ENCODE measurements around the gene NUB1. TPM values are rescaled to one million over a fixed set of nuclear protein-coding genes. Genes with fewer than 3 reads are reported as not detected.

NUB1 gene
- total and polyA plus RNA-seq, 7 donors: 23.6 to 56.2 (median 46.0) TPM

GRCh38 chr7:151343516-151343915 lies 1.9 kb downstream of the NUB1 start:
- H3K4me1 ChIP-seq: peaks cover 14% of the 10 kb centered on the region
- H3K36me3 ChIP-seq (ENCODE audit: insufficient read depth in 1 of 2, low read depth in 1 of 2): peaks cover 3 to 39% of the 10 kb centered on the region in 2 donors
- intact Hi-C loops (cut with DNase I): no loop called here

GRCh38 chr7:151345576-151346469 lies 4.2 kb downstream of the NUB1 start:
- Histone ChIP-seq H3K4me1 (peaks cover 18% of the 10 kb centered on the region), H3K27me3 (ENCODE audit: insufficient read depth in 3 of 3, low read length in 2 of 3) (no peaks in the 10 kb centered on the region), H3K36me3 (ENCODE audit: insufficient read depth in 1 of 2, low read depth in 1 of 2) (peaks cover 3 to 58% of the 10 kb centered on the region in 2 donors), H3K4me3 (no peak overlapping the region), H3K27ac (no peak overlapping the region), H3K9me3 (no peaks in the 10 kb centered on the region)
- intact Hi-C loops (cut with DNase I): no loop called here
- DNase-seq (no peak), ATAC-seq (no peak)
- no peak for TF ChIP-seq CTCF (IDR thresholded peaks at IDR 0.05)
- WGBS, 3 donors: 67 to 79% (median 77%) methylated on average over 2 of the region's 2 CpGs

More at GRCh38 chr7:151343516-151343915, 1.9 kb downstream of the NUB1 start:
- 96 to 98% (median 98%) methylated on average over 9 of the region's 9 CpGs for WGBS, 3 donors
- DNase-seq (no peak), ATAC-seq (no peak)
- TF ChIP-seq CTCF (IDR thresholded peaks at IDR 0.05): no peak
- H3K9me3 ChIP-seq: no peaks in the 10 kb centered on the region
- no peaks in the 10 kb centered on the region for H3K27me3 ChIP-seq (ENCODE audit: insufficient read depth in 3 of 3, low read length in 2 of 3)
- no peak overlapping the region for H3K27ac ChIP-seq
- peak overlapping the region; percentile 95 for H3K4me3 ChIP-seq

- no peak overlapping the region for H3K27ac ChIP-seq
- H3K36me3 ChIP-seq (ENCODE audit: insufficient read depth in 1 of 2, low read depth in 1 of 2): peaks cover 3 to 64% of the 10 kb centered on the region in 2 donors
- H3K4me1 ChIP-seq: peaks cover 18% of the 10 kb centered on the region
- intact Hi-C loops (cut with DNase I): no loop called here
- H3K9me3 ChIP-seq: no peaks in the 10 kb centered on the region
- H3K4me3 ChIP-seq: no peak overlapping the region
- 44 to 58% (median 55%) methylated on average over 2 of the region's 2 CpGs for WGBS, 3 donors
- ATAC-seq (no peak), DNase-seq (no peak)
- TF ChIP-seq CTCF (IDR thresholded peaks at IDR 0.05): no peak
- no peaks in the 10 kb centered on the region for H3K27me3 ChIP-seq (ENCODE audit: insufficient read depth in 3 of 3, low read length in 2 of 3)
Measured at GRCh38 chr7:151346470-151346769, 4.8 kb downstream of the NUB1 start.

- WGBS, 3 donors: 93 to 95% (median 95%) methylated on average over 6 of the region's 6 CpGs
- H3K36me3 ChIP-seq (ENCODE audit: insufficient read depth in 1 of 2, low read depth in 1 of 2): peaks cover 5 to 72% of the 10 kb centered on the region in 2 donors
- no peak overlapping the region for H3K4me3 ChIP-seq
- intact Hi-C loops (cut with DNase I): no loop called here
- ATAC-seq (no peak), DNase-seq (no peak)
- H3K4me1 ChIP-seq: peaks cover 18% of the 10 kb centered on the region
- no peak for TF ChIP-seq CTCF (IDR thresholded peaks at IDR 0.05)
- no peak overlapping the region for H3K27ac ChIP-seq
- H3K9me3 ChIP-seq: no peaks in the 10 kb centered on the region
- H3K27me3 ChIP-seq (ENCODE audit: insufficient read depth in 3 of 3, low read length in 2 of 3): no peaks in the 10 kb centered on the region
Measured at GRCh38 chr7:151347200-151347599, 5.6 kb downstream of the NUB1 start.
